ENCODE results near the gene BAX.

- TF ChIP-seq CTCF (conservative IDR thresholded peaks at IDR 0.05; ENCODE audit: low read depth, low read length): no peak
- no peak for TF ChIP-seq CHD1 (IDR thresholded peaks at IDR 0.05; ENCODE audit: low read depth, low read length)
- no peak for TF ChIP-seq POLR2A (IDR thresholded peaks at IDR 0.05; ENCODE audit: low read depth, low read length)
- TF ChIP-seq CEBPB (IDR thresholded peaks at IDR 0.05; ENCODE audit: low read depth, low read length): no peak
- TF ChIP-seq USF2 (IDR thresholded peaks at IDR 0.05; ENCODE audit: low read depth, low read length): no peak
- TF ChIP-seq FOS (IDR thresholded peaks at IDR 0.05; ENCODE audit: low read depth, low read length): no peak
- no peak for TF ChIP-seq MXI1 (IDR thresholded peaks at IDR 0.05; ENCODE audit: borderline replicate concordance, low read depth, low read length)
- no peak for TF ChIP-seq SMC3 (IDR thresholded peaks at IDR 0.05; ENCODE audit: low read depth, low read length)
- no peak for TF ChIP-seq RFX5 (IDR thresholded peaks at IDR 0.05; ENCODE audit: low read depth, low read length)
- TF ChIP-seq ELK1 (IDR thresholded peaks at IDR 0.05; ENCODE audit: borderline replicate concordance, low read depth, low read length): no peak
- no peak for TF ChIP-seq MAFK (IDR thresholded peaks at IDR 0.05; ENCODE audit: low read depth, low read length)
- no peak for TF ChIP-seq BHLHE40 (IDR thresholded peaks at IDR 0.05; ENCODE audit: low read depth, low read length)
These were observed 15.6 kb downstream of the BAX start for GRCh38 chr19:48970139-48970766.

Data from IMR-90 (cell line).